Measurements from ENCODE around the gene HOXB7. TPM values are rescaled to one million over a fixed set of nuclear protein-coding genes. Genes with fewer than 3 reads are reported as not detected.

The HOXB7 gene
- total RNA-seq, 1 donor from 2014 or later = 0.55 TPM

DNA sequence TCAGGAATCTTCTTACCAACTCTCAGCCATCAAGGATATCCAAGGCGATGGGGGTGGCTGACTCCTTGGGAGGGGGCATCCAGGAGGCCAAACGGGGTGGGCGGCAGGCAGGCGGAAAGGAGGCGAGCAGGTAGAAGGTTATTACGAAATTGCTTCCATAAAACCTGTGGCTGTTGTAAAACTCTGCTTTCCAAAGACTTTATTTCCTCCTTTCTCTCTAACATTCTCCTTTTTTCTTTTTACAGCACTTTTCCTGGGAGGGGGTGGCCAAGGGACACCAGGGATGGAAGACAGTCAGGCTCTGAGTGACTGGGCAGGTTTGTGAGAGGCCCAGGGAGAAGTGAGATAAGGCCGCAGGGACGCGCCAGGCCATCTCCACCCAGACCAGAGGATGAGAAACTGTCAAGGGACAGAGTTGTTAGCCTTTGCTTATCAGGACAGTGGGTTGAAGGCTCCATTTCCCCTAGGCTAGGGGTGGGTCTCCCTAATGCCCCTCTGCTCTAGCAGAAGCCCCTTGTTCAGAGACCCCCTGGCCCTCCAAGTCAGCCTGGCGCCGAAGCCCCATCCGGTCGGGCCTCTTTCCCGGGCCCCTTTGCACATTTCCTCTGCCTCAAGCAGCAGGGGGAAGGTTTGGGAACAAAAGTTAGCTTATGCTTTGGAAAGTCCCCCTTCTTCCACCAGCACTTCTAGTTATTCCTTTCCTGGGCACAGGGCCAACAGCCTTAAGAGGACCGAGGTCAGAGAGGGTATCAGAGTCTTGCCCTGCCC, 20.3 kb upstream of the HOXB7 start:
- H3K4me1 Mint-ChIP-seq (ENCODE audit: low read depth) = peaks cover 1% of the 10 kb centered on the region
- H3K36me3 Mint-ChIP-seq (ENCODE audit: insufficient read depth) = no peaks in the 10 kb centered on the region
- peaks cover 100% of the 10 kb centered on the region for H3K27me3 Mint-ChIP-seq
- TF ChIP-seq, protein P1, sequence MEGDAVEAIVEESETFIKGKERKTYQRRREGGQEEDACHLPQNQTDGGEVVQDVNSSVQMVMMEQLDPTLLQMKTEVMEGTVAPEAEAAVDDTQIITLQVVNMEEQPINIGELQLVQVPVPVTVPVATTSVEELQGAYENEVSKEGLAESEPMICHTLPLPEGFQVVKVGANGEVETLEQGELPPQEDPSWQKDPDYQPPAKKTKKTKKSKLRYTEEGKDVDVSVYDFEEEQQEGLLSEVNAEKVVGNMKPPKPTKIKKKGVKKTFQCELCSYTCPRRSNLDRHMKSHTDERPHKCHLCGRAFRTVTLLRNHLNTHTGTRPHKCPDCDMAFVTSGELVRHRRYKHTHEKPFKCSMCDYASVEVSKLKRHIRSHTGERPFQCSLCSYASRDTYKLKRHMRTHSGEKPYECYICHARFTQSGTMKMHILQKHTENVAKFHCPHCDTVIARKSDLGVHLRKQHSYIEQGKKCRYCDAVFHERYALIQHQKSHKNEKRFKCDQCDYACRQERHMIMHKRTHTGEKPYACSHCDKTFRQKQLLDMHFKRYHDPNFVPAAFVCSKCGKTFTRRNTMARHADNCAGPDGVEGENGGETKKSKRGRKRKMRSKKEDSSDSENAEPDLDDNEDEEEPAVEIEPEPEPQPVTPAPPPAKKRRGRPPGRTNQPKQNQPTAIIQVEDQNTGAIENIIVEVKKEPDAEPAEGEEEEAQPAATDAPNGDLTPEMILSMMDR (IDR thresholded peaks at IDR 0.05; ENCODE audit: unreplicated experiment) = no peak
- H3K4me3 Mint-ChIP-seq (ENCODE audit: low read depth) = no peak overlapping the region
- H3K27ac Mint-ChIP-seq = no peak overlapping the region
- DNase-seq (ENCODE audit: low spot score, unreplicated experiment) = no peak
- H3K9me3 Mint-ChIP-seq (ENCODE audit: low read depth) = no peaks in the 10 kb centered on the region

DNA sequence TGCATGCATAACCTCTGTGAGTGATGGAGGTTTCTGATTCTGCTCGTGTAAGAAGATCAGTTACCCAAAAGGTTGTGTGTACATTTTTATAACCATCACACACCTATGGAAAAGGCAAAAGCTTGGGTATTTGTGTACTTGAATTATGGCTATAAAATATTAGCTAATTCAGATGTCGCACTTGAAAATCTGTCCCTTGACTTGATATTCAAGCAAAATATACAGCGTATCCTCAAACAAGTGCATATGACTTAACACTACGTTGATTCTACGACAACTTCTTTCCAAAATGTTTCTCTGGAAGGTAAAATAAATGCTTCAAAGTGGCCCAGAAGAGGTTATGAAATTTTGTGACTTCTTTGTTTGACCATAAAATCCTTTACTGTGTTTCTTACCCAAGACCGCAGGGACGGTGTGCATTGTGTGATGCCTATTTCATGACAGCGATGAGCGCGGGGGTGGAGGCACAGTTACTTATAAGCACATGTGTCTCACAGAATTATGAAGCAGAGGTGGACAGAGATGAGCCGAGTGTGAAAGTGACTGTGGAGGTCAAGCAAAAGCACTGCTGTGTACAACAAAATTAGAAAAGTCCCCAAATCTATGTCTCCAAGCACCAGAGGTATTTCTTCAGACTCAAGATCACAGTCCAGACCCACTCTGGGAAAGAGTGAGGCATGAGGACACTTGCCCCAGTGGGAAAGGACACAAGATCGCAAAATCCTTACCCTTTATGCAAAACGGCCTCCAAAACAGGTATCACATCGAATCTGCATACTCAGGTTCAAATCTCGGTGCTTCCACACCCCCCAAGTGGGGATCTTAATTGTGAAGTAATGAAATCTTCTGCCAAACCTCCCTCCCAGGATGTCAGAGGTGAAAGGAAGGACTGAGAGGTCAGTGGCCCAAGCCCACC, 19.4 kb upstream of the HOXB7 start:
- no peaks in the 10 kb centered on the region for H3K9me3 Mint-ChIP-seq (ENCODE audit: low read depth)
- DNase-seq (ENCODE audit: low spot score, unreplicated experiment) = no peak
- TF ChIP-seq, protein P1 (IDR thresholded peaks at IDR 0.05; ENCODE audit: unreplicated experiment) = no peak
- peaks cover 99% of the 10 kb centered on the region for H3K27me3 Mint-ChIP-seq
- H3K4me3 Mint-ChIP-seq (ENCODE audit: low read depth) = no peak overlapping the region
- H3K4me1 Mint-ChIP-seq (ENCODE audit: low read depth) = peaks cover 4% of the 10 kb centered on the region
- no peaks in the 10 kb centered on the region for H3K36me3 Mint-ChIP-seq (ENCODE audit: insufficient read depth)
- H3K27ac Mint-ChIP-seq = no peak overlapping the region

DNA sequence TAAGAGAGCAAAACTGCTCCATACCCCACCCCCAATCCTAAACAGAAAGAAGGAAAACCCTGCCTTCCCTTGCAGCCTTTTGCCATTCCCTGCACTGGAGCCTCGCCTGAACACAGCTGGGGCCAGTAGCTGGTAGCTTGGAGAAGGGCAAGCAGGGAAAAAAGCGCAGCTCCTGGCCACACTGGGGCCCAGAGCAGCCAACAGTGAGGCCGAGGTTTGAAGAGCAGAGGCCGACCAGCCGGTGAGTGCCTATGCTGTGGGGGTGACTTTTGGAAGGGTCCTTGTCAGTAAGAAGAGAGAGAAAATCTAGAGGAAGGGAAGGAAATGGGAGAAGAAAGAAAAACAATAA, 18.6 kb upstream of the HOXB7 start:
- TF ChIP-seq, protein P1 (IDR thresholded peaks at IDR 0.05; ENCODE audit: unreplicated experiment) = no peak
- Mint-ChIP-seq H3K4me1 (ENCODE audit: low read depth) (peaks cover 4% of the 10 kb centered on the region), H3K4me3 (ENCODE audit: low read depth) (no peak overlapping the region), H3K36me3 (ENCODE audit: insufficient read depth) (no peaks in the 10 kb centered on the region), H3K27ac (no peak overlapping the region), H3K9me3 (ENCODE audit: low read depth) (no peaks in the 10 kb centered on the region), H3K27me3 (peaks cover 93% of the 10 kb centered on the region)
- no peak for DNase-seq (ENCODE audit: low spot score, unreplicated experiment)

DNA sequence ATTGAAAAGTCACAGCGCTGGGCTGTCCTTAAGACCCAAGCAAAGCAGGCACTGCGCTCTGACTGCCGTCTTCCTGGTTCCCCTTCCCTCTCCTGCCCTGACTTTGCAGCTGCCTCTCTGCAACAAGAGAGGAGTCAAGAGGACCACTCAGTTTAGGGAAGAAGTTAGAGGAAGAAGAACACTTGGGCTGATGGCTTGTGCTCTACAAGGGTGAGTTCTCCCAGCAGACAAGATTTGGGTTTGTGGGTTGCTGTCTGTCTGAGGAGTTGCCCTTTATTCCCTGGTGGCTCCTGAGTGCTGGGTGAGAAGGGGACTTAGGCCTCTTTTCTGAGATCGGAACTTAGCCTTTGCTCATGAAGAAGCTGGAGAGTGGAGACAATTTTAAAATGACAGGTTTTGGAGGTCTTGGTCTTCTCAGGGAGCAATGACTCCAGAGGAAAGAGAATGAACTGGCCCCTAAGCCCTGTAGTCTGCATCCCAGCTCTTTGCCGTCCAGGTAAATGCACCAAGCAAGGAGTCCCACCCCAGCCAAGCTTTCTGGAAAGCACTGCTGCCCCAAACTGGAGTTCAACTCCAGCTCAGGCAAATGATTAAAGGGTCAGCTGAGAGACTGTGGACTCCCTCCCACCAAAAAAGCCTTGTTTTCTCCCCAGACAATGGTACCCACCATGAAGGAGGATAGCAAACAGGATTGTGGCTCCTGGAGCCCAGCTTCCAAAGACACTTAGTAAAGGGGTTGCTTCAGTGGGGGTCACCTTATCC, 18.0 kb upstream of the HOXB7 start:
- TF ChIP-seq, protein P1 (IDR thresholded peaks at IDR 0.05; ENCODE audit: unreplicated experiment) = no peak
- H3K4me3 Mint-ChIP-seq (ENCODE audit: low read depth) = no peak overlapping the region
- no peaks in the 10 kb centered on the region for H3K9me3 Mint-ChIP-seq (ENCODE audit: low read depth)
- H3K36me3 Mint-ChIP-seq (ENCODE audit: insufficient read depth) = no peaks in the 10 kb centered on the region
- H3K4me1 Mint-ChIP-seq (ENCODE audit: low read depth) = peaks cover 4% of the 10 kb centered on the region
- H3K27me3 Mint-ChIP-seq = peaks cover 93% of the 10 kb centered on the region
- H3K27ac Mint-ChIP-seq = no peak overlapping the region
- no peak for DNase-seq (ENCODE audit: low spot score, unreplicated experiment)

All from progenitor cell of endocrine pancreas (in vitro differentiated cells).